Measurements from ENCODE around the gene KIF13A.

GRCh38 chr6:17863901-17864754 lies 123.3 kb downstream of the KIF13A start:
- TF ChIP-seq CTCF (IDR thresholded peaks at IDR 0.05; ENCODE audit: insufficient read depth, low read depth, low read length) (no peak), EZH2 (IDR thresholded peaks at IDR 0.05; ENCODE audit: insufficient read depth, low read length) (no peak)
